Cardiac fibroblast (primary cell): ENCODE measurements around the gene NAXD.

Experiments used
- DNase-seq, 2 donors: peaks; one replicate each; pipeline versions ENCODE4 v3.0.0 to v3.0.0-alpha.2; 2010; ENCODE audit warnings: low read depth in 2 of 2
- H3K4me3 ChIP-seq, 2 donors: replicated peaks in 1 of 2; 1 replicate in 1 of 2; 2 replicates in 1 of 2; pipeline ENCODE4 v1.5.1; 2011; ENCODE audit warnings: low read depth in 2 of 2, low read length in 2 of 2, mild to moderate bottlenecking in 2 of 2, moderate library complexity in 1 of 2
- CTCF ChIP-seq: IDR thresholded peaks from one replicate; pipeline ENCODE4 v1.5.1; 2011; ENCODE audit warnings: low read depth, mild to moderate bottlenecking, low read length, inconsistent platforms

The NAXD gene

GRCh38 chr13:110648848-110649421 lies 33.6 kb downstream of the NAXD start:
- DNase-seq = no peak
- TF ChIP-seq CTCF = no peak
- H3K4me3 ChIP-seq = no peak overlapping the region

GRCh38 chr13:110649551-110649950 lies 34.2 kb downstream of the NAXD start:
- no peak for TF ChIP-seq CTCF
- no peak overlapping the region for H3K4me3 ChIP-seq
- DNase-seq = no peak

GRCh38 chr13:110650436-110650835 lies 35.1 kb downstream of the NAXD start:
- TF ChIP-seq CTCF = no peak
- no peak overlapping the region for H3K4me3 ChIP-seq
- DNase-seq = no peak

DNA sequence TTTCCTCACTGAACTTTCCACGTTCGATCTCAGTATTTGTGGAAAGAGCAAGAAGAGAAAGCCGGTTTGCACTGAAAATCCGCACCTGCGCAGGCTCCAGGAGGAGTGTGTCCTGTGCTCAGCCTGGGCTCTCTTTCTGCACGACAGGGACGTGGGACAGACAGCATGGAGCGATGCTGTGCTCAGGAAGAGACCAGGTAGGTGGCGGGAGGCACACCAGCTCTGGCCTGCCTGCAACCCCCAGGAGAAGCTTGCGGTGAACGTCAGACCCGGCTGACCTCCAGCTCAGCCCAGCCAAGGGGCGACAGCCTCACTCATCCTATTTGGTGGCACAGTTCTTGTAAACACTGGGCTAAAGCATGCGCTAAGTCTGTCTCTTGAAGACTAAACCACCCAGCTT lies 35.9 kb downstream of the NAXD start:
- H3K4me3 ChIP-seq = no peak overlapping the region
- no peak for DNase-seq
- no peak for TF ChIP-seq CTCF

GRCh38 chr13:110651726-110652230 lies 36.4 kb downstream of the NAXD start:
- no peak for TF ChIP-seq CTCF
- H3K4me3 ChIP-seq = no peak overlapping the region
- no peak for DNase-seq

- TF ChIP-seq CTCF = no peak
- no peak overlapping the region for H3K4me3 ChIP-seq
- no peak for DNase-seq
These were observed 36.9 kb downstream of the NAXD start for GRCh38 chr13:110652231-110652730.

- DNase-seq = no peak
- no peak for TF ChIP-seq CTCF
- no peak overlapping the region for H3K4me3 ChIP-seq
These were observed 37.4 kb downstream of the NAXD start for GRCh38 chr13:110652764-110653163.
